ENCODE measurements around the gene RASD1.
"Not testable (repeated sequence)": the region's sequence is repeated elsewhere in the genome, so short reads cannot be mapped to it uniquely, and the experiment has no call there.

The RASD1 gene

DNA sequence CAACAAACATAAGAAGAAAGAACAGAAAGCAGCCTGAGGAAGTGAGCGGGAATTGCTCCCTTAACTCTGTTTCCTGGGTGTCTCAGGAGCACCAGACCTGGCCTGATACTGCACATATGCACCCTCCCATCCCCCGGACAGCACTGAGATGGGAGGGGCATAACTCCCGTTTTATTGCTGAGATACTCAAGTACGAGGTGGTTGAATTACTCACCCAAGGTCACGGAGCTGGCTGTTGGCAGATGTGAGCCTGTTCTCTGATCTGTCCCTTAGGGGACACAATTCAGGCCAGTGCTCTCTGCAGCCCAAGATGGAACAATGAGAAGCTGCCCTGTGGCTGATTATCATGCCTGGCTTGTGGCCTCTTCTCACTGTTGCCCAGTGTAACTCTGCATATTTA is 28.5 kb downstream of the RASD1 start:
- no peak for DNase-seq

DNA sequence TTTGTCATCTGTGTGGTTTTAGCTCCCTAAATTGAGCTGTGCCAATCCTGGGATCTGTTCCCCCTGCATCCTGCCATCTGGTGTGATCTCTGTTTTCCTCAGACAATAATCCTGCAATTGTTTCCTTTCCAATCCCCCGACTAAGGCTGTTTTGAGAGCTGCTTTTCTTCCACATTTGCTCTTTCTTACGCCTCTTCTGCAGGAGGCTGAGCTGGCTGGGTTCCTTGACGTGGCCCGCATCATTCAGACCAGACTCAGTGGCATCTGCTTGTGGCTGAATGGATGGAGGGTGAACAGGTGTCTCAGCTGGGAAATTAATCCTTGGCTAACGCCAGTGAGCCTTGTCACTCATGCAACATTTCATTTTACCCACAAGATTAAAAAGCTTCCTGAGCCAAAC is 29.2 kb downstream of the RASD1 start:
- no peak for DNase-seq

GRCh38 chr17:17466511-17466910 is 29.7 kb downstream of the RASD1 start:
- no peak for DNase-seq

GRCh38 chr17:17465878-17466277 is 30.3 kb downstream of the RASD1 start:
- not testable (repeated sequence) for DNase-seq

DNA sequence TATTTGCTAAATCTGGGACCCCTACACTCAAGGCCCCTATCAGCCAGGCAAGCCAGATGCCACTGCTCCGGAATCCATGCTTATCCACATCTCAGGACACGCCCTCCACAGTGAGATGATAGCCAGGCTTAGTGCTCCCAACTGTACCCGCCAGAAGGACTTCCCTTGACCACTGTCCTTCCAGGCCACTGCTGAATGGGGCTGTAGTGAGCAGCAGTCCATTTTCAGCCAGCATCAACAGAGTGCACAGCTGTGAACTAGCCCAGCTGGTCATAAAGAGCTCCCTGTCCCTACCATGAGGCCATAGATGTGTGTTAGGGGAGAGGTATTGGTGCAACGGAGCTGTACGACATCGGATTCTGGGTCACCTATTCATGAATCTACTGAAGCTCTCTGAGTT is 32.4 kb downstream of the RASD1 start:
- DNase-seq = no peak

DNA sequence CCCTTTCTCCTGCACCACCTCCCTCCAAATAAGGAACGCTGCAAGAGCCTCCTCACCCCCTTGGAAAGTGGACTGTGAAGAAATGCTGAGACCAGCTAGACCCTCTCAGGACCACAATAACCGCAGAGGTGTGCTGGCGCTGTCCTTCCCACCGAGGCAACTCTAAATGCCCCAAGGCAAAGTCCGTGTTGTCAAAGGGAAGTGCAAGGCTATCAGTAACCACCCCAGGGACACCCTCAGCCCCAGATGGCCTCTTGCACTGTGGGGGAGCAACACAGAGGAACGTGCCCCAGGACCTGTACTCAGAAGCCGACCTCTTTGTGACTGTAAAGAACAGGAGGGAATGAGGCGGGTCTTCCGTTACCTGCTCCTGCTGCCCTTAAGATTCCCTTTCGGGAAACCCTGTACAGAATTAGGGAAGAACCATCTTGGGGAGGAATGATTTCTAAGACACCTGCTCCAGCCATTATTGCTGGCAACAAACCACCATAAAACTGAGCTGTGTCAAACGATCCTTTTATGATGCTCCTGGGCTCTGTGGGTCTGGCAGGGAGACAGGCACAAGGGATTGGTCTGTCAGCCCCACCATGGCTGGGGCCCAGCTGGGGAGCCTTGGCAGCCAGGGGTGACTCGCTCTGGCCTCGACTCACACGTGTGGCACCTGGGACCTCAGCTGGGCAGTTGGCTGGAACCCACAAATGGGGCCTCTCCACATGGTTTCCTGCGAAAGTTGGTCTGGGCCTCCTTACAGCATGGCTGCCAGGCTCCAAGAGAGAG is 34.0 kb downstream of the RASD1 start:
- DNase-seq = no peak

GRCh38 chr17:17460038-17460437 is 36.2 kb downstream of the RASD1 start:
- DNase-seq = no peak

DNA sequence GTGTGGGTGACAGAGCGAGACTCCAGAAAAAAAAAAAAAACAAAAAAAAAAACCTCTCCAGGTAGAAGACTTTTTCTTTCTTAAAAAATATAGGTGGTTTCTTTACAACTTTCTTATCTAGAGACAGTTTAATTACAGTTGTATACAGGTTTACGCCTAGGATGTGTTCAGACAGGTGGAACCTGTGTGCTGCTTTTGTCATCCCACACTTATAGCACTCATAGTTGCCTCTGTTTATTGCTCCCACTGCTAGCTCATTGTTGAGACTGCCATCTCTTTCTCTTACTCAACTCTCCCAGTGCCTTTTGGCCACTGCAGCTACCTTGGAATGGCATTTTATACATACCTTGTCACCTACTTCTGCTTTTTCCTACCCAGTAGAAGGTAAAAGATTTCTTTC is 38.5 kb downstream of the RASD1 start:
- DNase-seq = no peak

- DNase-seq = no peak
Observed at GRCh38 chr17:17456251-17456650, 39.9 kb downstream of the RASD1 start.

DNA sequence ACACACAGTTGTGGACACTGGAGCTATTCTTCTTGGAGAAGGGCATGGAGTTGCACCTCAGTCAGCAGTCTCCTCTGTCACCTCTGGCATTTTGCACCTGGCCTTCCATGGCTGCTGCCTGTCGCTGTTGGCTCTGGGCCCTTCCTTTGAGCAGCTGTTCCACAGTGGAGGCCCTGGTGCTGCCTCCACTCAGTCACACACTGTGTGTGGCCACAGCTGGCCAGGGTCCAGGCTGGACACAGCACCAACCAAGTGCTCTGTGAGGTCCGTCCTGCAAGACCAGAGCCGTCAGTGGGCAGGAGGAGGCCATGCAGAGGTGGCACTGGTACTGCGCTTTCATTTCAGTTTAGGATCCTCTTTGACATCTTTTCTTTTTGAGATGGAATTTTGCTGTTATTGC is 41.0 kb downstream of the RASD1 start:
- no peak for DNase-seq

GRCh38 chr17:17454700-17455099 is 41.5 kb downstream of the RASD1 start:
- DNase-seq = not testable (repeated sequence)

DNA sequence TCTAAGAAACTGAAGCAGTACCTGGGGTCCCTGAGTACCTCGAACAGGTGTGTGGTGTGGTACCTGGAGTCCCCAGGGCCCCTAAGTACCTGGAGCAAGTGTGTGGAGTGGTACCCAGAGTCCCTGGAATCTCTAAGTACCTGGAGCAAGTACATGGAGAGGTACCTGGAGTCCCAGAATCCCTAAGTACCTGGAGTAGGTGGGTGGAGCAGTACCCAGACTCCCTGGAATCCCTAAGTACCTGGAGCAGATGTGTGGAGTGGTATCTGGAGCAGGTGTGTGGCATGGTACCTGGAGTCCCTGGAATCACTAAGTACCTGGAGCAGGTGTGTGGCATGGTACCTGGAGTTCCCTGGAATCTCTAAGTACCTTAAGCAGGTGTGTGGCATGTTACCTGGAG is 41.9 kb downstream of the RASD1 start:
- no peak for DNase-seq

DNA sequence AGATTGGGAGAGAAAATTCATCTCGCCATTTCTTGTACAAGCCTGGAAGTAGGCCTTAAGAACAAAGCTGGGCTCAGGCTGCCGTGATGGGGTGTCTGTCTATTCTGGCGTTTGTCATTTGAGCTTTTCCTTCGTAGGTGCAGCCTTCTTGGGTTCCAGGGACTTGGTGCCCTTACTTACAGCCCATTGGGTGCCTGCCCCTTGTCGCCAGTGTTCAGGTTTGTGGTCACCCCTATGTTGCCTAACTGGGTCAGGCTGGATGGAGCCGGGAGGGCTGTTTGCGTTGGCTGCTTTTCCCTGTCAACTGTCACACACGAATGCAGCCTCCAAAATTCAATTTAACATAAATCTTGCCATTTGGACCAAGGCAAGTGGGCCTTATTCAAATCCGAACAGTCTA is 43.1 kb downstream of the RASD1 start:
- DNase-seq = no peak

DNA sequence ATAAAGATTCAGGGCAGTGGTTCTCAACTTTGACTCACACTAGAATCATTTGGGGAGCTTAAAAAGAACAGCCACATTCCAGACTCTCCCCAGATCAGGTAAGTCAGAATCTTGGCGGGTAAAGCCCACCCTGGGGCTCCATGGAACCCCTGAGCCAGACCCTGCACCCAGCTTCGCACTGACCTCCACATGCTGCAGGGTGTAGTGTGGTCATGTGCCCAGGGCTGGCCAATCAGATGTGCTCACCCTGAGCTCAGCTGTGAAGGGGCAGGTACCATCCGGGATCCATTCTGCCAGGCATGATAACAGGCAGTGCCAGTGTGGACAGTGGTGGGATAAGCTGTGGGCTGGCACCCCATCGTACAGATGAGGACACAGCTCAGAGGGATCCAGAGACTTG is 47.5 kb downstream of the RASD1 start:
- DNase-seq = no peak

DNA sequence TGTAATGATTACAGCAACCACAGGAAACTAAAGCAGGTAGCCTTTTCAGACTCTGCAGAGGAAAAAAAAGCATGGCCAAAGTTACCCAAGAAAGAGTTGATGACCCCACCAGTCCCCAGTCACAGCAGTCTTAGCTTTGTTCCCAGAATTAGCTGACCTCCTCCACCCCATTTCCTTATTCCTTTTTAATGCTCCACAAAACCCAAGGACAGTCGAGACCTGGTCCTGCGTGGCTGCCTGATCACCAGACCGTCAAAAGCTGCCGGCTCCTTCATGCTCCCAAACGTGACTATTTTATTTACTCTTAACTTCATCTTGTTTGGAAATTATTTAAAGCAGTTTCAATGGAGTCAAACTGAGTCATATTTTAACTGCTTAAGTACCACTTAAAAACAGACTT is 48.1 kb downstream of the RASD1 start:
- no peak for DNase-seq

DNA sequence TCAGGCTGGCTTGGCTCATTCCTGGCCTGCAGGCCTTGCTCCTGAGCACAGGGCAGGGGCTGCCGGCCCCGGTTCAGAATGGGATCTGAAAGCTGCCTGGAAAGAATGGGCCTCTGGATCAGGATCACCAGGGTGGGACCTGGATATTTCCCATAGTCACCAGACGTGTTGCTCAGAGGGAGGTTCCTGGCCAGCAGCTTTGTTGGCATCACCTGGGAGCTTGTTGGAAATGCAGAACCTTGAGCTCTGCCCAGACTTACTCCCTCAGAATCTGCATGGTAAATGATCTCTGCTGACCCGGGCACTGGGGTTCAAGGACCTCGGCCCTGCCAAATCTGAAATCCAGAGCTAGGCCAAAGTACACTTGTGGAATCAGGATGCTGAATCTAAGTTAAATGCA is 48.9 kb downstream of the RASD1 start:
- no peak for DNase-seq

DNA sequence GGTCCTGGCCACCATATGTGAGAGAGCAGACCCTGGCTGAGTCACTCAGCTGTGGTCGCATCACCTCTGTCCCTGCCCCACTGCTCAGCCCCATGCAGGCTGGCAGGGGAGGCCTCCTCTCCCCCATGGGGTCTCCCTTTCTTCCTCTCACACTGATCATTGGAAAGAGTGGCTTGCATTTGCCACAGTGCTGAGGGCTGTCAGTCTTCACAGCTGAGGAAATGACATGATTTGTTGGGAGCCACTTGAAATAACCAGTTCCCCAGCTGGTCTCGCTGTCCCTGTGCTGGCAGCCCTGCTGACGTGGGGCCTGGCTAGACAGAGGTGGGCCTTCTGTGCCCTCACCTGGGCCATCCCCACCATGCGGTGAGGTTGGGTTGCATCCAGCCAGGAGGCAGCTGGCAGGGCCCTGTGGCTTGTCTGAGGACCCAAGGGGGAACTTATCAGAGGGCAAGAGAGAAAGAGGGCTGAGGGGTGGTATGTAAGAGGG is 49.5 kb downstream of the RASD1 start:
- no peak for DNase-seq

DNA sequence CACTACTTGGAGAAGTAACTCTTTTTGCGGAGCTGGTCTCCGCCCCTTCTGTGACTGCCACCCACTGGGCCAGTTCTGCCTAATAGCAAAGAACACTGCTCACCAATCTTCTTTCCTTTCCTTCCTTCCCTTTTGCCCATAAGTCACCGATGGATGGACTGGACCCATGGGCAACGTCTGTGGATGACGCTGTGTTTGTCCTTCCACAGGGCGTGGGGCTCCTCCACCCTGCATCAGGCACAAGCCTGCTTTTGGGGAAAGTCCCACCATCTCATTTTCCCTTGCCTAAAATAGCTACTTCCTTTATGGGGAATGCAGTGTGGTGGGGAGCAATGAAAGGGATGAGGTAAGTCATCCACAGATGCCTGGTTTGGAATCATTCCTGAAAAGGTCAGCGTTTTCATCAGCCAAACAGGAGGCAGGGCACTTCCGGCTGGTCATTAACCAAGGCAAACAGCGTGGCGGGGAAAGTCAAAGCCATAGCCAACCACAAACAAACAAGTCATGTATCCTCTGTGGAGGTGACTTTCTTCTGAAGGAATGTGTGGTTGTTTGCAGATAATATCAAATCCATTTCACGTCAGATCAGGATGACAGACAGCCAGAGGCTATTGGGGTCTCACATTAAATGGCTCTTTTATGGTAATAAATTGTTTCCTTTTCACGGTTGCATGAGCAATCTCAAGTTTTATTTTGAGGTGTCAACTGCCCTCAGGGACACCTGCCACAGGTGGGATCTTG is 50.1 kb downstream of the RASD1 start:
- no peak for DNase-seq

DNA sequence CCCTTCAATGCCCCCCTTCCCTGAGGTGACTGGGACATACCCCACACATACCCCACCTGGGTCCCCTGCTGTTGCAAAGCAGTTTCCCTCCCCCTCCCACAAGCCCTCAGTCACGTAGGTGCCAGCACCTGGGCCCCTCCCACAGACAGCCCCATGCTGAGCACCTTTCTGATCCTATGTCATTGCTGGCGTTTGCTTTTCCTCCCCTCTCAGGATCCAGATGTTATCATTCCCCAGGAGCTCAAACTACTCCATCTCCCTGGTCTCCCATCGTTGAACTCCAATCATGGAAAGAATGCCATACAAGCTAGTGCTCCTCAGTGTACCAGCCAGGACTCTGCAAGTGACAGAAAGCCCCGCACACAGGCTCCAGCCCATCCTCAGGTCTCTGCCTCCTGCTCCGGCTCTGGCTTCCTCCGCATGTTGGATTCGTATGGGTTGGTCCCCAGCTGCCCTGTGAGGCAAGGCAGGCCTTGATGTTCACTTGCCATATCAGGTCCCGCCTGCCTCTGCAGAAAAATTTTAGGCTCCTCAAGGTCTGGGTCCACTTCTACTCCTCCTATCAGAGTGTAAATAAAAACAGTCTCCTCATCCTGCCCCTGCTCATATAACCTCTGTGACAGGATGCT is 50.8 kb downstream of the RASD1 start:
- DNase-seq = no peak
